SK-MEL-5 (cell line): ENCODE results near the gene CCDC91. TPM values are rescaled to one million over a fixed set of nuclear protein-coding genes. Genes with fewer than 3 reads are reported as not detected.
A peak's percentile ranks its signal among the peaks of the same experiment; 100 is the strongest.
"Not testable (repeated sequence)": the region's sequence is repeated elsewhere in the genome, so short reads cannot be mapped to it uniquely, and the experiment has no call there.

Experiments
- DNase-seq: peaks from one replicate; pipeline ENCODE4 v3.0.0-alpha.2; 2016; ENCODE audit warnings: low read depth, low spot score
- in situ Hi-C: cut with HindIII; loops from 2 replicates; pipeline ENCODE4 v1.10.0; 2016; ENCODE audit warnings: low sequenced_read_pairs, high pct_unique_total_duplicates, low pct_unique_long_range_greater_than_20kb
- total RNA-seq: library from RNA; depleted of rRNA; stranded (reverse); fragments of >200 nt; shearing (Covaris generic); gene quantifications from 2 replicates; pipeline ENCODE4 v1.2.3, GENCODE V29; 2014

Gene CCDC91
- total RNA-seq, 1 experiment from 2014 or later, result 22.7 TPM

DNA sequence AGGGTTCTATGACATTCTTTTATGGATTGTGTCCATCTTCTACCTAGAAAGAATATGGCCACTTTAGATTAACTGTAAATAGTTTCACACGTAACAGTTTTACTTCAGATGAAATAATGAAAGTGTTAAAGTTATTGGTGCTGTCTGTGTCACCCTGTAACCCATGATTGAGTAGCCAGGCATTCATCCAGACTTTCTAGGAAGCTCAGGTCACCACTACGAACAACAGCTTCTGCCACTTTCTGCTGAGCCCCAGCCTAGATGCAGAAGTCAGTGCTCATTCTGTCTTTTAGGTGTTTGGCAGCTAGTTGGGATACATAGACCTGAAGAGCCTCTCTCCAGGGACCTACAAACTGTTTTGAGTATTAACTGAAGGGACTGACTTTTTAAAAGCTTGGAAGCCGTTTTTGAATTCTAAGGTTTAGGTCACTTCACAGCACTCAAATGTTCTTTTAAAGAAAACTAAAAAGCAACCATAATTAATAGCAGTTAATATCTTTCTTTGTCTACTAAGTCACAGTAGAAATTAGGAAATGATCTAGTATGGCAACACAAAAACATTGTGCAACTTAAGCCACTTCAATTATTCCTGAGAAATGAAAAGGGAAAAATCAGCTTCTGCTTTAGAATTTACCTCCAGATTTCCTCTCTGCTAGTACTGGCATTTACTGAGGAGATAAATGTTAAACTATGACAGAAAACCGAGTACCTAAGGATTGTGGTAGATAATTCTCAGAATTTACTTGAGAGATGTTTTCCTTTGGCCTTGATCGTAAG is 266.9 kb downstream of the CCDC91 start:
- in situ Hi-C loops, result no loop called here
- no peak for DNase-seq

DNA sequence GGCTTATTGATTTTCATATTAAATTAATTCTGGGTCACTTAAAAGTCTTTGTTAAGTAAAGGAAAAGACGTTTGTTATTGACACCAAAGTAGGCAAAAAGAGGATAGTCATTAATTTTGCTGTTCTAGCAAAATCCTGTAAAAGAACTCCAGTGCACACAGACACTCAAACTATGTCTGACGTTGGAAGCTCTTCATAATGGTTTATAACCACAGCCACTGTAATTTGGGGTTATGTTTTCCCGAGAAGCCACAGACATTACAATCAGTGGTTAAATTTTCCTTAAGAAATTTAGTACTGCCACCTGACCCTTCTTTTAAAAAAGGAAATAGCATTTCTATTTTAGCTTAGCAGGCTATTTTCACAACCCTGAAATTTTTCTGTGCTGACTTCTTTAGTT is 267.5 kb downstream of the CCDC91 start:
- no peak for DNase-seq
- in situ Hi-C loops, result no loop called here

GRCh38 chr12:28459481-28459880 is 269.2 kb downstream of the CCDC91 start:
- no peak for DNase-seq
- in situ Hi-C loops, result no loop called here

DNA sequence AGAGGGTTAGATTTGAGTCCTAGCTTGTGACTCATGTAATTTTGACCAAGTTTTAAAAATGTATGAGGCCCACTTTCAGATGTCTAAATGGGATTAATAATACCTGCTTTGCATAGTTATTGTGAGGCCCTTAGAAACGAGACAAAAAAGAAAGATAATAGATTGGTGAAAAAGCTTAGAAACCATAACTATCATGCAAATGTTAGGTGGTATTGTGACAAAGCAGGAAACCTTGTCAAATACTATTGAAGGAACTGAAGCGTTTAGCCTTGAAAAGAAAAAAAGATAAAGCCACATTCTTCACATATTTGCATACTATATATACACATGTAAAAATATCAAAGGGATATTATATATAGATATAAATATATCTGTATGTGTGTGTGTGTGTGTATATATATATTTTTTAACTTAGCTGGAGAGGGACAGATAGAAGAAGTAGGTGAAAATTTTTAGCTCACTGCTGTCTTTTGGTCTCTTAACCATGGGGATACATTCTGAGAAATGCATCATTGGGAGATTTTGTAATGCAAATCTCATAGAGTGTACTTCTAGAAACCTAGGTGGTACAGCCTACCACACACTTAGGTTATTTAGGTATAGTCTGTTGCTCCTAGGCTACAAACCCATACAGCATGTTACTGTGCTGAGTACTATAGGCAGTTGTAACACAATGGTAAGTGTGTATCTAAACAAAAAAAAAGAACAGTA is 270.3 kb downstream of the CCDC91 start:
- DNase-seq, result no peak
- in situ Hi-C loops, result no loop called here

- DNase-seq, result no peak
- in situ Hi-C loops, result no loop called here
Measured at GRCh38 chr12:28463396-28463795, 273.1 kb downstream of the CCDC91 start.

- in situ Hi-C loops, DNase-seq: not testable (repeated sequence)
Measured at GRCh38 chr12:28471762-28472161, 281.5 kb downstream of the CCDC91 start.

DNA sequence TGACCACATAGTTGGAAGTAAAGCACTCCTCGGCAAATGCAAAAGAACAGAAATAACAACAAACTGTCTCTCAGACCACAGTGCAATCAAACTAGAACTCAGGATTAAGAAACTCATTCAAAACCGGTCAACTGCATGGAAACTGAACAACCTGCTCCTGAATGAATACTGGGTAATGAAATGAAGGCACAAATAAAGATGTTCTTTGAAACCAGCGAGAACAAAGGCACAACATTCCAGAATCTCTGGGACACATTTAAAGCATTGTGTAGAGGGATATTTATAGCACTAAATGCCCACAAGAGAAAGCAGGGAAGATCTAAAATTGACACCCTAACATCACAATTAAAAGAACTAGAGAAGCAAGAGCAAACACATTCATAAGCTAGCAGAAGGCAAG is 285.9 kb downstream of the CCDC91 start:
- DNase-seq, in situ Hi-C loops: not testable (repeated sequence)

- in situ Hi-C loops, DNase-seq: not testable (repeated sequence)
Measured at GRCh38 chr12:28479097-28479496, 288.8 kb downstream of the CCDC91 start.

- DNase-seq, result no peak
- in situ Hi-C loops, result no loop called here
Measured at GRCh38 chr12:28479683-28480082, 289.4 kb downstream of the CCDC91 start.

GRCh38 chr12:28484156-28484555 is 293.9 kb downstream of the CCDC91 start:
- DNase-seq, result no peak
- in situ Hi-C loops, result no loop called here

DNA sequence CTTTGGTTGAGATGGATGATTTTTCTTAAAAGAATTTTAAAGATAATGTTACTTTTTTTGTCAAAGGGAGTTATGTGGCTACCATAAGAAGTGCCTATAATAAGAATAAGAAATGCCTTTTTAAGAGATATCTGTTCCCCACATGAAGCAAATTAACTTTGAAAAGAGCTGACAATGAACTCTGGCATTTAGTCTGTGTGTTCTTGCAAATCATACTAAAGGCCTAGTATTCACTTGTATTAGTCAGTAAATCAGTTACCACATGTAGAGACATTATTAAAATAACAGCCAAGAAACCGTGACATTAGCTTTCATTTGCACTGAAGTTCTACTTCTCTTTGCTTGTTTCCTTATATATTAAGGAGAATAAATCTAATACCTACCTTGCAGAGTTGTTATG is 296.3 kb downstream of the CCDC91 start:
- in situ Hi-C loops, result no loop called here
- DNase-seq, result no peak

- in situ Hi-C loops, result no loop called here
- no peak for DNase-seq
Measured at GRCh38 chr12:28489246-28489645, 299.0 kb downstream of the CCDC91 start.

- in situ Hi-C loops, result no loop called here
- peak; percentile 25 for DNase-seq
Measured at GRCh38 chr12:28497889-28498411, 307.7 kb downstream of the CCDC91 start.

DNA sequence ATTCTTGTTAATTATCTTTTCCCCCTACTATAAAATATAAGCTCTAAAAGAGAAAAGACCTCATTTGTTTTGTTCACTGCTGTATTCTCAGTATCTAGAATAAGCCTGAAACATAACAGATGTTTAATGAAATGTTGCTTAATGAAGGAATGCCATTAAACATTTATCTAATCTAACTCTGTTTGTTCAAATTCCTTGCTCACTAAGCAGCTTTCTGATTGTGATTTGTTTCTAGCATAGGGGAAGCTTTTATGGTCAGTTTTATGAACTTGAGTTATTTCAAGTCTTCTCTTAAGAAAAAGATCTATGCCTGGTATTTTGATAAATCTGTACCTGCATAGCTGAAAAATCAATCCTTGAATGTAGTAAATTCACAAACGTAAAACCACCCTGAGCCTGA is 308.6 kb downstream of the CCDC91 start:
- in situ Hi-C loops, result no loop called here
- no peak for DNase-seq

DNA sequence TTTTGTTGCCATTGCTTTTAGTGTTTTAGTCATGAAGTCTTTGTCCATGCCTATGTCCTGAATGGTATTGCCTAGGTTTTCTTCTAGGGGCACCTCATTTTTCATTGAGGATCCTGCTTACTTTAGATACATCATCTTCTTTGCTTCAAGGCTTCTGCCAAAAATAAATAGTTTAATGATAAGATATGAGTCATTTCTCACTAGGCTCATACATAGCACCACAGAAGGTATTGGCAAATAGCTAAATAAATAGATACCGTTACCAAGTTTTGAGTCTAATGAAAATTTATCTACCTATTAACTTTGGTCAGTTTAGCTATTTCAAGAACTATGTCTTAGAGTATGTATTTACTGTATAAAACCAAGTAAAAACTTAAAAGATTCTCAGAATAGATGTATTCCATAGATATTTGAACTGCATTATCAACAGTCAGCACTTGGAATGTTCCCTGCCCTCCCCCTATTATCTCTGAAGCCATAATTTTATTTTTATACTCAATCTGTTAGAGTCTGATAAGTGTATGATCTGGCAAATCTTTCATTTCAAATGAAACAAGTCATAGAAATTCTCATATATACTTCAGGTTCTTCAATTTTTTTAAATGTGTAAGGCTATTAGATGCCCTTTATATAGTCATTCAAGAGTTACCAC is 310.2 kb downstream of the CCDC91 start:
- DNase-seq, result no peak
- in situ Hi-C loops, result no loop called here

DNA sequence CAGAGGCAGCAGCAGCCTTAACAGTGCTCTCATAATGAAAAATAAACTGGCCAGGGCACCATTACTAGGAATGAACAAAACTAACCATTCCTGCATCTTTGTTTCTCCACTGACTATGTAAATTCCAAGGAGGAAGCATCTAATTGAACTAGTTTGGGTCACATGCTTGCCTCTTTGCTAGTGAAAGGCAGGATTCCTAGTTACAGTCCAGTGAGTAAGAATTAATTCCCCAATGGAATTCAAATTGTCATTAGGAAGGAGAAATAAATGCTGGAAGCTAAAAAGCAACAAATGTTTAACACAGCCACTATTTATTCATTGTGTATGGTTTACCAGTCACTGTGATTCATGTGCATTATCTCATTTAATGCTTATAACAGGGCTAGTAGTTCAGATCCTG is 316.0 kb downstream of the CCDC91 start:
- DNase-seq, result no peak
- in situ Hi-C loops, result no loop called here

GRCh38 chr12:28507033-28507432 is 316.8 kb downstream of the CCDC91 start:
- DNase-seq, result no peak
- in situ Hi-C loops, result no loop called here

- in situ Hi-C loops, result no loop called here
- no peak for DNase-seq
Measured at GRCh38 chr12:28507867-28508266, 317.6 kb downstream of the CCDC91 start.
